ENCODE results near the gene TMEM170B. TPM values are rescaled to one million over a fixed set of nuclear protein-coding genes. Genes with fewer than 3 reads are reported as not detected.

The TMEM170B gene
- total RNA-seq: 5.4 and 5.6 TPM in 2 replicates

- DNase-seq (ENCODE audit: low read depth, low spot score): peak; percentile 68
Measured at GRCh38 chr6:11537229-11538051, at the start of gene TMEM170B. TMEM170B (plus strand) TSS chr6:11537749; CDS start chr6:11538278, 529 bp downstream.

GRCh38 chr6:11490996-11491395, 46.6 kb upstream of the TMEM170B start:
- no peak for DNase-seq (ENCODE audit: low read depth, low spot score)

DNA sequence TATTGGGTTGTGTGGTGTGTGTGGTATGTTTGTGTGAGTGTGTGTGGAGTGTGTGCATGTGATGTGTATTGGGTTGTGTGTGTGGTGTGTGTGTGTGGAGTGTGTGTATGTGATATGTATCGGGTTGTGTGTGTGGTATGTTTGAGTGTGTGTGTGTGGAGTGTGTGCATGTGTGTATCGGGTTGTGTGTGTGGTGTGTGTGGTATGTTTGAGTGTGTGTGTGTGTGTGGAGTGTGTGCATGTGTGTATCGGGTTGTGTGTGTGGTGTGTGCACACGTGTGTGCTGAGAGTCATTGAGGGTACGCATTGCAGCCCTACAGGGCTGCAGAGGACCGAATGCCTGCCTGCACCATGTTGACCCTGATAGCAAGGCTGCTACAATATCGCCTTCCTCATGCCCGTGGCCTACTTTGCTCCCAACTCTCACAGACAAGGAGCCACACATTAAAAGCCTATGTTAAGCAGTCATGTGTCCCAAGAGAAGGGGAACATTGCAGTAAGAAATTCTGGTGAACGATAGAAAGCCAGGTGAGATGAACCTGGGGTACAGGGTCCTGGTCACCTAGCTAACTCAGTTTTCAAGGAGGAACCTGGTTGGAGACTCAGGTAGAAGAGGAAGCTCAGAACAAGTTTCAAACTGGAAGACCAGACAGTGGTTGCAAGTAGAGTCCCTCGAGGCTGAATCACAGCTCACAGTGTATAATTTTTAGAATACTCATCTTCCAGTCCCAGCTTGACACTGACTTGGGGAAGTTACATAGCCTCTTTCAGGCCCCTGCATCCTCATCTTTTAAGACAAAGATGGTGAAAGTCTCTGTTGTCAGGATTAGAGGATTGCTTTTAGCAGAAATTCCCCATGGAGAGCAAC, 45.7 kb upstream of the TMEM170B start:
- no peak for DNase-seq (ENCODE audit: low read depth, low spot score)

- DNase-seq (ENCODE audit: low read depth, low spot score): no peak
Measured at GRCh38 chr6:11492464-11493290, 44.9 kb upstream of the TMEM170B start.

DNA sequence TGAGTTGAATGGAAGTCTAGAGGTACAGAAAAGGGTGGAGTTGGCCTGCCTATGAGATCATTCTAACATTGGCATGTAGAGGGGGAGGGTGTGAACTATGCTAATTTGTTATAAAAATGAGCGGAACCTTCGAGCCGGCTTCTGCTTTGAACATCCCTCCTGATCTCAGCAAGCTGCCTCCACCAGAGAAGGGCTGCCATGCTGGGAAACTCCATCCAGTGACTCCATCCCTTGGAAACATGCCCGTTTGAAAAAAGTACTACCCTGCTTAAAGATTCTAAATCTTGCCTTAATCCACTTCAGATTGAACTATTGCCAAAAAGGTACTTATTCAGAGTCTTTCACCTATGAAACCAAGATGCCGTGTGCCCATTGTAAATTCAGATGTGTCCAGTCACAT, 43.6 kb upstream of the TMEM170B start:
- DNase-seq (ENCODE audit: low read depth, low spot score): no peak

- DNase-seq (ENCODE audit: low read depth, low spot score): no peak
Measured at GRCh38 chr6:11494786-11495564, 42.6 kb upstream of the TMEM170B start.

GRCh38 chr6:11495565-11496145, 41.9 kb upstream of the TMEM170B start:
- no peak for DNase-seq (ENCODE audit: low read depth, low spot score)

DNA sequence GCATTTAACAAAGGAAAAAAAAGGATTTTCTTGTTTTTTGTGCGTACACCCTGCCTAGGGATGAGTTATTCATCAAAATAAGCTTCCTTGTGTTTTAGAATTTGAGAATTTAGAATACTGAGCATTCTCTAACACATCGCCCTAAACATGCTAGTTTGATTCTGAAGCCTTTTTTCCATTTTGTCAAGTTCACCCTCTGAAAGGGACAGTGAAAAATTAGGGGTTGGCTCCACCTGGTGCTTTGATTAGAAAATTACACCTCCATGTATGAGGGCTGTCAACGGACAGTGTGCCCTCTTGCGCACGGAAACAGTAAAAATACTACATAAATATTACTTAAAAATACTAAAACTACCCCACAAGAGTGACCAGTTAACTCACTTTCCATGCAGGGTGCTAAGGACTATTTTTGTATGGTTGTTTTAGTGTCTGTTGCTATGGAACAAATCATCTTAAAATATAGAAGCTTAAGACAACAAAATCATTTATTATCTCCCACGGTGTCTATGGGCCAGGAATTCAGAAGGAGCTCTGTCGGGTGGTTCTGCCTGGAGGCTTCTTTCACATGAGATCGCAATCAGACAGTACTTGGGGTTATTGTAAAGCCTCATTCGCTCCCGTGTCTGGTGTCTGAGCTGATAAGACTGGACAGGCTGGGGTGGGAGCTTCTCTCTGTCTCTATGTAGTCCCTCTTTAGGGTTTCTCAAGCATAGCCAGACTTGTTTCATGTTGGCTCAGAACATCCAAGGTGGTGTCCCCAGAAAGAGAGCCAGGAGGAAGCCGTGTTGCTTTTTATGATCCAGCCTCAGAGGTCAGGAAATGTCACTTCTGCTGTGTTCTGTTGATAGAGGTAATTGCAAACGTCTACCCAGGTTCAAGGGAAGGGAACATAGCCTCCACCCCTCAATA, 41.1 kb upstream of the TMEM170B start:
- peak; percentile 65 for DNase-seq (ENCODE audit: low read depth, low spot score)

GRCh38 chr6:11497107-11497506, 40.4 kb upstream of the TMEM170B start:
- DNase-seq (ENCODE audit: low read depth, low spot score): no peak

- no peak for DNase-seq (ENCODE audit: low read depth, low spot score)
Measured at GRCh38 chr6:11497881-11498280, 39.7 kb upstream of the TMEM170B start.

GRCh38 chr6:11500008-11500407, 37.5 kb upstream of the TMEM170B start:
- DNase-seq (ENCODE audit: low read depth, low spot score): no peak

DNA sequence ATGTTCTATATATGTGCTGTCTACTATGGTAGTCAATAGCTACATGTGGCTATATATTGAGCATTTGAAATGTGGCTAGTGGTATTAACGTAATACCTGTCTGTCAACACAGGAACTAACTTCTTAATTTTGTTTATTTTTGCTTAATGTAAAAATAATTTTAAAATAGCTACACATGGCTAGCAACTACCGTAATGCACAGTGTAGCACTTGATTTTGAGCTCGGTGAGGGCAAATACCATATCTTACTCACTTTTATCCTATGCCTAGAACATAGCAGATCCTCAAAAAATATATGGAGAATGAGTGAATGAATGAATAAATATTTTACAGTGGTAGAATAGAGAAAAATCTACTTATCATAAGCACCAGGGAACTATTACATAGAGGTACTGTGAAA, 28.1 kb upstream of the TMEM170B start:
- no peak for DNase-seq (ENCODE audit: low read depth, low spot score)

DNA sequence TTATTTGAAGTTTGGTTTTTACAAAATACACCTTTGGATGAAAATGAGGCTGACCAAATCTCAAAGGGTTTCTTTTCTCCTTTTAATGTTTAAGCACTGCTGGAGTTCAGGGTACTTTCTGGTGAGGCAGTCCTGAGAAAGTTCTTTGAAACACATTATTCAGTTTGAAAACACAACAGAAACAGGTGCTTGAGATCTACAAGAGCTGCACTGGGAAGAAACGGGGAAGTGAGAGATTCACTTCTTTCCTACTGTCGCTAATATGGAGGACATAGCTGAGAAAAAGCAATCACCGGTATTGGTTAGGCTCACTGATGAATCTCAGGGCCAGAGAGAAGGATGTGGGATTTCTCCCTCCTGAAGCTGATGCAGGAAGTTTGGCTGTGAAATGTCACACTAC, 22.9 kb upstream of the TMEM170B start:
- DNase-seq (ENCODE audit: low read depth, low spot score): no peak

DNA sequence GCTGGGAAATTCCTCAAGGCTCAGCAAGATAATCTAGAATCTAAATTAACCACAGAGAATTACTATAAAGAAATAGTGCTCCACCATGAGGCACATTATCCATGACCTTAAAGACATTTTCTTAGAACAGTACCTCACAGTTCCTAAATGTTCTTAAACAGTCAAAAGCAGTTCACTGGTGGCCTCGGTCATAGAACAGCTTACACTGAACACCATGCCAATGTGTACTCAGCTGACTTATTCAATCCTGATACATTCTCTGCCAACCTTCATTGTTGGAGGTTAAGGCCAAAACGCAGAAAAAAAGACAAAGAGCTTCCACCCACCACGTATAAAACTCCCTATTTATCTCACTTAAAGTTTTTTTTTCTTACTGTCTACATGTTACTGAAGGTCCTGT, 21.8 kb upstream of the TMEM170B start:
- no peak for DNase-seq (ENCODE audit: low read depth, low spot score)

DNA sequence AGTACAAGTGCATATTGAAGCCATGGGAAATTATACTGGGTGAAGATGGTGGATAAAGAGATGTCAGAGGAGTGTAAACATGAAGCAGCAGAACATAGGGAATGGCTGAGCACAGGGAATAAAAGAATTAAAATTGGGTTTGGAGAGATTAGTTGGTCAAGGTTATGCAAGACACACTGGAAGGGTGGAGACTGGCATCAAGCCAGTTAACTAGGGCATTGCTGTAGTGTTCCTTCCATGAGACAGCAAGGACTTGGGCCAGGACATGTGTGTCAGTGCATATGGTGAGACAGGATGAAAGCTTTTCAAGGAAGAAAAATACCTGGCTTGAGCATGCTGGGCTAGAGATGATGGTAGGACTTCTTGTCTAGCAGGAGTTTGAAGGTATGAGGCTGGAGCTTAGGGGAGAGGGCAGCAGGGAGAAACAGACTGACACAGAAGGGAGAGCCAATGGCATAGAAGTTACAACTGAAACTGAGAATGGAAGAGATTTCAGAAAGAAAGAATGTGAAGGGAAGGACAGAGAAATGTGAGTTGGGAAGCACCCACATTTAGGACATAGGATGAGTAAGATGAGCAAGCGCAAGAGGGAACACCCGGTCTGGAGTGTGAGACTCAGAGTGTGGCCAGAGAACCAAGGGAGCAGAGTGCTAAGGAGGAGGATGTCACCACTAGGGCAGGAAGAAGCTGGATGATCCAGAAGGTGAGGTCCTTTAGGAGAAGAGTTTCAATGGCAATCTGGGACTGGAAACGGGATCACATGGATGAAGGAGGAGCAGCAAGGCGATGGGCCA, 14.5 kb upstream of the TMEM170B start:
- no peak for DNase-seq (ENCODE audit: low read depth, low spot score)

- DNase-seq (ENCODE audit: low read depth, low spot score): no peak
Measured at GRCh38 chr6:11525468-11526155, 11.9 kb upstream of the TMEM170B start.

DNA sequence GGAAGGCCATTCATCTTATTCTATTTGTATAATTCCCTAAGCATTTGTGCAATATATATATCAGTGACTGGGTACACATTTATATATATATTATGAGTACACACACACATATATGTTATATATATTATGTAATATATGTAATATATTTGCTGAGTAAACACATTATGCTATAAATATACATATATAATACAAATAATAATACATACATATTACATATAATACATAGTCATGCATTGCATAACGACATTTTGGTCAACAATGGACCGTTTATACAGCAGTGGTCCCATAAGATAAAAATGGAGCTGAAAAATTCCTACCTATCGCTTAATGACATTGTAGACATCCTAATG, 11.4 kb upstream of the TMEM170B start:
- DNase-seq (ENCODE audit: low read depth, low spot score): no peak

DNA sequence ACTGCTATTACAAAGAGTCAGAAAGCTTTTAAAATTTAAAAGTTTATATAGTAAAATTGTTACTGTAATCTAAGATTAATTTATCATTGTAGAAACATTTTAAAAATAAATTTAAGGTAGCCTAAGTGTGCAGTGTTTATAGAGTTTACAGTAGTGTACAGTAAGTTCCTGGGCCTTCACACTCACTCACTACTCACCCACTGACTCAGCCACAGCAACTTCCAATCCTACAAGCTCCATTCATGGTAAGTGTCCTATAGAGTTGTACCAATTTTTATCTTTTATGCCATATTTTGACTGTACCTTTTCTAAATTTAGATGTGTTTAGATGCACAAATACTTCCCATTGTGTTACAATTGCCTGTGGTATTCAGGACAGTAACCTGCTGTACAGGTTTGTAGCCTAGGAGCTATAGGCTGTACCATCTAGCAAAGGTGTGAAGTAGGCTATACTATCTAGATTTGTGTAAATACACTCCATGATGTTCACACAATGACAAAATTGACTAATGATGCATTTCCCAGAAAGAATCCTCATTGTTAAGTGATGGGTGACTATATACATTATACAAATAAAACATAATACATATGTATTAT, 10.2 kb upstream of the TMEM170B start:
- no peak for DNase-seq (ENCODE audit: low read depth, low spot score)
